Measurements from ENCODE around the gene KCNT2.

The KCNT2 gene

GRCh38 chr1:196214866-196215265 lies 393.4 kb downstream of the KCNT2 start (continued):
- TF ChIP-seq ZNF394 (tag by site-specific recombination; IDR thresholded peaks at IDR 0.05; ENCODE audit: borderline replicate concordance), result no peak

DNA sequence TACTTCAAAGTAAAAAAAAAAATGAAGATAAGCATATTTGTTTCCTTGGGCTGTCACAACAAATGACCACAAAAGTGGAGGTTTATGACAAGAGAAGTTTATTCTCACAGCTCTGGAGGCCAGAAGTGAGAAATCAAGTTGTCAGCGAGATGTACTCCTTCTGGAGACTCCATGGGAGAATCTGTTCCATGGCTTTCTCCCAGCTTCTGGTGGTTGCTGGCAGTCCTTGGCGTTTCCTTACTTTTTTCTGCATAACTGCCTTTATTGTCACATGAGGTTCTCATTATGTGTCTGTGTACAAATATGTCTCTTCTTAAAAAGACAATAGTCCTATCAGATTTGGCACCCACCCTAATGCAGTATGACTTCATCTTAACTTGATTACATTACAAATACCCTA lies 398.3 kb downstream of the KCNT2 start:
- Histone ChIP-seq H3K4me3 (ENCODE audit: low read depth, low read length) (no peak overlapping the region), H3K9me3 (ENCODE audit: control insufficient read depth, insufficient read depth, low read depth, low read length) (no peaks in the 10 kb centered on the region), H3K27ac (ENCODE audit: extremely low read depth, low read depth, low read length) (no peak overlapping the region), H3K4me1 (ENCODE audit: control insufficient read depth, insufficient read depth, low read length) (no peaks in the 10 kb centered on the region), H3K36me3 (ENCODE audit: control insufficient read depth in 2 of 2, insufficient read depth in 1 of 2, low read length in 2 of 2) (no peaks in the 10 kb centered on the region)
- ChIA-PET CTCF (no interaction called here), POLR2A (no interaction called here)
- TF ChIP-seq ZNF837 (tag by site-specific recombination; IDR thresholded peaks at IDR 0.05) (no peak), ZFHX2 (tag by site-specific recombination; conservative IDR thresholded peaks at IDR 0.05) (no peak), ZNF785 (tag by site-specific recombination; IDR thresholded peaks at IDR 0.05) (no peak), ZNF626 (tag by site-specific recombination; IDR thresholded peaks at IDR 0.05) (no peak), ZFP3 (tag by site-specific recombination; IDR thresholded peaks at IDR 0.05; ENCODE audit: low read depth) (no peak), ZNF501 (tag by site-specific recombination; IDR thresholded peaks at IDR 0.05) (no peak)

GRCh38 chr1:196209265-196209664 lies 399.0 kb downstream of the KCNT2 start:
- Histone ChIP-seq H3K9me3 (ENCODE audit: control insufficient read depth, insufficient read depth, low read depth, low read length) (no peaks in the 10 kb centered on the region), H3K36me3 (ENCODE audit: control insufficient read depth in 2 of 2, insufficient read depth in 1 of 2, low read length in 2 of 2) (no peaks in the 10 kb centered on the region), H3K27ac (ENCODE audit: extremely low read depth, low read depth, low read length) (no peak overlapping the region), H3K4me3 (ENCODE audit: low read depth, low read length) (no peak overlapping the region), H3K4me1 (ENCODE audit: control insufficient read depth, insufficient read depth, low read length) (no peaks in the 10 kb centered on the region)
- ChIA-PET CTCF (no interaction called here), POLR2A (no interaction called here)
- TF ChIP-seq HOXA7 (CRISPR knock-in tag; IDR thresholded peaks at IDR 0.05; ENCODE audit: borderline replicate concordance) (no peak), ZFP69B (tag by site-specific recombination; IDR thresholded peaks at IDR 0.05) (no peak), GLIS1 (tag by site-specific recombination; IDR thresholded peaks at IDR 0.05) (no peak), SP3 (tag by site-specific recombination; IDR thresholded peaks at IDR 0.05) (no peak), KLF16 (tag by site-specific recombination; IDR thresholded peaks at IDR 0.05) (no peak), ZFHX2 (tag by site-specific recombination; conservative IDR thresholded peaks at IDR 0.05) (no peak), ZNF341 (tag by site-specific recombination; IDR thresholded peaks at IDR 0.05; ENCODE audit: low read depth) (no peak), KLF8 (tag by site-specific recombination; IDR thresholded peaks at IDR 0.05) (no peak), ZNF18 (tag by site-specific recombination; IDR thresholded peaks at IDR 0.05) (no peak)

DNA sequence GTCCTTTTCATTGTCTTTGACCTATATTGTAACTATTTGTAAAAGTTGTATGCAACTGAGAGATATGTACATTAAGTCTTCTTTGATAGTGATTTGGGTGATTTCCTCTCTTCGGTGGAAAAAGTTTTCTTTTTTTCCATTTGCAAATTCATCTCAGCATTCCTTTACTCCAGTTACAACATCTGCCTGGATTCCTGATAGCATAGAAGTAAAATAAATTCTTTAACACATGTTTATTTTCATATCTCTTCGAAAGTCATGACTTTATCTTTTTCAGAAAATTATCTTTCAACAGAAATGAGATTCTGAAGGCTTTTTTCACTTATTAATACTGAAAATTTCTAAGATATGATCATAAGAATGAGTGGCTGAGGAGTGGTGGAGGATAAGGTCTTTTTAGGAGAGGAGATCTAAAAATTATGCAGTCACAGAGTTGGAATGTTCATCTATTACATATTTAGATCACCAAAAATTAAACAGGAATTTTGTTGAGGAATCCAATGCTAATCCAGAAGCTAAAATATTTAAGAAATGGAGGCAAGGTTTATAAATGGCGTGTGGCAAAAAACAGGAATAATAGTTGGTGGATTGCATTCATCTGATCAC lies 400.5 kb downstream of the KCNT2 start:
- Histone ChIP-seq H3K9me3 (ENCODE audit: control insufficient read depth, insufficient read depth, low read depth, low read length) (no peaks in the 10 kb centered on the region), H3K4me1 (ENCODE audit: control insufficient read depth, insufficient read depth, low read length) (no peaks in the 10 kb centered on the region), H3K36me3 (ENCODE audit: control insufficient read depth in 2 of 2, insufficient read depth in 1 of 2, low read length in 2 of 2) (no peaks in the 10 kb centered on the region), H3K4me3 (ENCODE audit: low read depth, low read length) (no peak overlapping the region), H3K27ac (ENCODE audit: extremely low read depth, low read depth, low read length) (no peak overlapping the region)
- no peak for TF ChIP-seq ZNF335 (tag by site-specific recombination; conservative IDR thresholded peaks at IDR 0.05)
- no peak for TF ChIP-seq ZNF239 (tag by site-specific recombination; IDR thresholded peaks at IDR 0.05)
- TF ChIP-seq, protein P1, sequence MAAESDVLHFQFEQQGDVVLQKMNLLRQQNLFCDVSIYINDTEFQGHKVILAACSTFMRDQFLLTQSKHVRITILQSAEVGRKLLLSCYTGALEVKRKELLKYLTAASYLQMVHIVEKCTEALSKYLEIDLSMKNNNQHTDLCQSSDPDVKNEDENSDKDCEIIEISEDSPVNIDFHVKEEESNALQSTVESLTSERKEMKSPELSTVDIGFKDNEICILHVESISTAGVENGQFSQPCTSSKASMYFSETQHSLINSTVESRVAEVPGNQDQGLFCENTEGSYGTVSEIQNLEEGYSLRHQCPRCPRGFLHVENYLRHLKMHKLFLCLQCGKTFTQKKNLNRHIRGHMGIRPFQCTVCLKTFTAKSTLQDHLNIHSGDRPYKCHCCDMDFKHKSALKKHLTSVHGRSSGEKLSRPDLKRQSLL (tag by site-specific recombination; IDR thresholded peaks at IDR 0.05), result no peak
- no peak for TF ChIP-seq ZNF133 (tag by site-specific recombination; IDR thresholded peaks at IDR 0.05)
- TF ChIP-seq, protein P2, sequence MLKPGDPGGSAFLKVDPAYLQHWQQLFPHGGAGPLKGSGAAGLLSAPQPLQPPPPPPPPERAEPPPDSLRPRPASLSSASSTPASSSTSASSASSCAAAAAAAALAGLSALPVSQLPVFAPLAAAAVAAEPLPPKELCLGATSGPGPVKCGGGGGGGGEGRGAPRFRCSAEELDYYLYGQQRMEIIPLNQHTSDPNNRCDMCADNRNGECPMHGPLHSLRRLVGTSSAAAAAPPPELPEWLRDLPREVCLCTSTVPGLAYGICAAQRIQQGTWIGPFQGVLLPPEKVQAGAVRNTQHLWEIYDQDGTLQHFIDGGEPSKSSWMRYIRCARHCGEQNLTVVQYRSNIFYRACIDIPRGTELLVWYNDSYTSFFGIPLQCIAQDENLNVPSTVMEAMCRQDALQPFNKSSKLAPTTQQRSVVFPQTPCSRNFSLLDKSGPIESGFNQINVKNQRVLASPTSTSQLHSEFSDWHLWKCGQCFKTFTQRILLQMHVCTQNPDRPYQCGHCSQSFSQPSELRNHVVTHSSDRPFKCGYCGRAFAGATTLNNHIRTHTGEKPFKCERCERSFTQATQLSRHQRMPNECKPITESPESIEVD (tag by site-specific recombination; IDR thresholded peaks at IDR 0.05), result no peak
- no peak for TF ChIP-seq HOXA7 (CRISPR knock-in tag; IDR thresholded peaks at IDR 0.05; ENCODE audit: borderline replicate concordance)
- no peak for TF ChIP-seq ZNF433 (tag by site-specific recombination; IDR thresholded peaks at IDR 0.05; ENCODE audit: low read depth)
- no peak for TF ChIP-seq YY1 (tag by site-specific recombination; IDR thresholded peaks at IDR 0.05)
- ChIA-PET POLR2A (no interaction called here), CTCF (no interaction called here)
